HK-2 (cell line): ENCODE data around the gene NLRP6.
A peak's percentile ranks its signal among the peaks of the same experiment; 100 is the strongest.
"Not testable (repeated sequence)": the region's sequence is repeated elsewhere in the genome, so short reads cannot be mapped to it uniquely, and the experiment has no call there.

ENCODE experiments used
- DNase-seq: peaks from one replicate; pipeline ENCODE4 v3.0.0-alpha.2; 2018; ENCODE audit not compliant: unreplicated experiment

The NLRP6 gene

DNA sequence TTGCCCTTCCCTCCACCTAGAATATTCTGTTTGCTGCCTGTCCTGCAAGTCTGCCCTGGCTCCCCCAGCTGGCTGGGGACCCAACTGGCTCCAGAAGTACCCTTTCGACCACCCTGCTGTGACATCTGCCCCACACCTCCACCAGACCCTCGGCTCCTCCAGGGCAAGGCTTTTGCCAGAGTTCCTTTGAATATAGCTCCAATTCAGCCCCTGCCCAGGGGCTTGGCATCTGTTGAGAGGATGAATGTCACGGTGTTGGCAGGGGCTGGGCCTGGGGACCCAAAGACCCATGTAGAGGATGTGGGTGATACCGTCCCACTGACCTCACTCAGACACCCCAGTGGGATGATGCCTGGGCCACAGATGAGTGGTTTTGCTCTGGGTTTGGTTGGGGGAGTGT lies 4.0 kb downstream of the NLRP6 start:
- DNase-seq, result no peak

DNA sequence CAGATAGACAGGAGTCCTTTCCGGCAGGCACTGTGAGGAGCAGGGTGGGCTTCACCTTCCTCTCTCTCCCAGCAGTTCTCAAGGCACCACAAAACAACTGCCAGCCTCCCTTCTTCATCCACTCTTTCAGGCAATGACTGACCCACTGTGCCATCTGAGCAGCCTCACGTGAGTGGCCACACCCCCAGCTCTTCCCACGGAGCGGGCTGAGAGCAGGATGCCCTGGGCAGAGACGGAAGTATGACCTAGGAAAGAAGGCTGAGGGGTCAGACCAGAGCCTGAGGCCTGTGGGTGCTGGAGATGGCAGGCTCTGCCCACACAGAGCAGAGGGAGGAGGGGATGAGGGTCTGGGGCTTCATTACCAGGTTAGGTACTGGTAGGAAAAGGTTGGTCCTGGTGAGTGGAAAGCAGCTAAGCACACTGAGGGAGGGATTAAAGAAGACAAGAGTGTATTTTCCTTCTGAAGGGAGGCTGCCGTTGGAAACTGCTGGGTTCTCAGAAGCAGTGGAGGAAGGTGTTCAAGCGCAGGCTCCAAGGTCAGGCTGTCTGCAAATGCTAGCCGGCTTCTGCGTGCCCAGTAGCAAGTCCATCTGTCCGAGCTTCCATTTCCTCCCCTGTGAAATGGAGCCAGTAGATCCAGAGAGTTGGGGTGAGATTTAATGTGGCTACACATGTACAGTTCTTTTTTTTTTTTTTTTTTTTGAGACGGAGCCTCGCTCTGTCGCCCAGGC lies 4.6 kb downstream of the NLRP6 start:
- DNase-seq, result no peak

DNA sequence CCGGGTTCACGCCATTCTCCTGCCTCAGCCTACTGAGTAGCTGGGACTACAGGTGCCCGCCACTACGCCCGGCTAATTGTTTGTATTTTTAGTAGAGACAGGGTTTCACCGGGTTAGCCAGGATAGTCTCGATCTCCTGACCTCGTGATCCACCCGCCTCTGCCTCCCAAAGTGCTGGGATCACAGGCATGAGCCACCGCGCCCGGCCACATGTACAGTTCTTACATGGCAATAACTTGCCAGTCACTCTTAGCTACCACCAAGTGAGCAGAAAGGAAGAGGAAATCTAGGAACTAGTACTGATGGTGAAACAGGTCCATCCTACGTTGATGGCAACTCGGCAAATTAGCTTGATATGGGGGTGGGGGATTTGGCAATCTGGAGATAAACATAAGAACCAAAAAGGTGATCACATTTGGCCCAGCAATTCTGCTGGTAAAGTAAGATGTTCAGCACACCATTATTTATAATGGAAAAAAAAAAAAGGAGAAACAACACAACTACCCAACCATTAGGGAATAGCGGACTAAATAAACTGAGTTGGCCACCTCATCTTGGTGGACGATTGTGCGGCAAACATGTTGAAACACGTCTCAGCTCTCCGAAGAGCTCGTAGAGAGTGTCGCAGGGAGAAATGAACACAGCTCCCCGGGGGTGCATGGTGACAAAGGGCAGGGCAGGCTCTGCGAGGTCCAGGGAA lies 5.3 kb downstream of the NLRP6 start:
- no peak for DNase-seq

DNA sequence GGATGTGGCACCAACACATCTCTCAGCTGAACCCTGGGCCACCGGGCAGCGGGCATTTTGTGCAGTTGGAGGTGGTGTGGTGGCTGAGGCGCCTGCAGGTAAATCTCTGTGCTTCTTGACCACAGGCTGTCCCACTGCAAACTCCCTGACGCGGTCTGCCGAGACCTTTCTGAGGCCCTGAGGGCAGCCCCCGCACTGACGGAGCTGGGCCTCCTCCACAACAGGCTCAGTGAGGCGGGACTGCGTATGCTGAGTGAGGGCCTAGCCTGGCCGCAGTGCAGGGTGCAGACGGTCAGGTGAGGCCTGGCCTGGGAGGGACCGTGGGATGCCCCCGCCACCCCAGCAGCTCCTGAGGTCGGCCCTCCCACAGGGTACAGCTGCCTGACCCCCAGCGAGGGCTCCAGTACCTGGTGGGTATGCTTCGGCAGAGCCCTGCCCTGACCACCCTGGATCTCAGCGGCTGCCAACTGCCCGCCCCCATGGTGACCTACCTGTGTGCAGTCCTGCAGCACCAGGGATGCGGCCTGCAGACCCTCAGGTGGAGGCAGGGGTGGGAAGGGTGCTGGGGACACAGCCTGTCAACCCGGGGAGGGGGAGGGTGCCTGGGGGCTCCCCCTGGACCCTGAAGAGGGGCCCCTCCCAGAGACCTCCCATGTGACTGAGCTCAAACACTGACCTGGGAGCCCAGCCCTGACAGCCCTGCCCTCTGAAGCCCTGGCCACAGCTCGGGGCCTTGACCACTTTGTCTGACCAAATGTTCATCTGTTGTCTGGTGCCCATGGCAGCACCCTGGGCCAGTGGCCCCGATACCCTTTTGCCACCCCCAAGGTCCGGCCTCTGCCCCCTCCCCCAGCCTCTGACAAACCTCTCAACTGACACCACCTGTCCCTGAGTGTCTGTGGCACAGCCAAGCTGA lies 6.2 kb downstream of the NLRP6 start:
- no peak for DNase-seq

- no peak for DNase-seq
Observed at GRCh38 chr11:285021-285893, 7.0 kb downstream of the NLRP6 start.

DNA sequence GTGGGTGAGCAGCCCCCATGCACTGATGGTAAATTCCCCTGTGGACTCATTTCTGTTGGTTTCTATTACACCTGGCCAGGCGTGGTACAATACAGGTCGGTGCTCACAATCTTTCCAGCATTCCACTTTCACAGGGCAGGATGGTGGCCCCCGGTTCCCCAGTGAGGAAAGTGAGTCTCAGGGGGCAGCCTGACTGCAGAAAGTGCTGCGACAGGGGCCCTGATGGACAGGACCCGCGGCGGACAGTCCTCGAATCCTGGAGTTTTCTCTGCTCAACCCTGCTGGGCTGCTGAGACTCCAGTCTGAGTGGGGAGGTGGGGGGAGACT lies 7.7 kb downstream of the NLRP6 start:
- no peak for DNase-seq

DNA sequence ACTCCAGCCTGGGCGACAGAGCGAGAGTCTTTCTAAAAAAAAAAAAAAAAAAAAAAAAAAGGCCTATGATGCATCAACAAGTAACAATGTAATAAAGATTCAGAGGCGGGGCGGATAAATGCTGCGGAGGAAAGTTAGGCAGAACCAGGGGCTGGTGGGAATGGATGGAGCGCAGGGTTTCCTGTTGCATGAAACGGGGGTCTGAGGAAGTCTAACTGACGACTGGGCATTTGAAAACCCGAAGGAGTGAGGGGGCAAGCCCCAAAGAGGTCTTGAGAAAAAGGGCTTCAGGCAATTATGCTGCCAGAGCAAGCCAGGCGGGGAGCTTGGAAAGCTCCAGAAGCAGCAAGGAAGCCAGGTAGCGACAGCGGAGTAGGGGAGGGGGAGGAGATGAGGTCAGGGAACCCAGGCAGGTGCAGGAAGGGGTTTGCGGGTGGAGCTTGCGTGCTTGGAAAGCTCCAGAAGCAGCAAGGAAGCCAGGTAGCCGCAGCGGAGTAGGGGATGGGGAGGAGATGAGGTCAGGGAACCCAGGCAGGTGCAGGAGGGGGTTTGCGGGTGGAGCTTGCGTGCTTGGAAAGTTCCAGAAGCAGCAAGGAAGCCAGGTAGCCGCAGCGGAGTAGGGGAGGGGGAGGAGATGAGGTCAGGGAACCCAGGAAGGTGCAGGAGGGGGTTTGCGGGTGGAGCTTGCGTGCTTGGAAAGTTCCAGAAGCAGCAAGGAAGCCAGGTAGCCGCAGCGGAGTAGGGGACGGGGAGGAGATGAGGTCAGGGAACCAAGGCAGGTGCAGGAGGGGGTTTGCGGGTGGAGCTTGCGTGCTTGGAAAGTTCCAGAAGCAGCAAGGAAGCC lies 9.0 kb downstream of the NLRP6 start:
- not testable (repeated sequence) for DNase-seq

- no peak for DNase-seq
Observed at GRCh38 chr11:287821-288477, 9.7 kb downstream of the NLRP6 start.

DNA sequence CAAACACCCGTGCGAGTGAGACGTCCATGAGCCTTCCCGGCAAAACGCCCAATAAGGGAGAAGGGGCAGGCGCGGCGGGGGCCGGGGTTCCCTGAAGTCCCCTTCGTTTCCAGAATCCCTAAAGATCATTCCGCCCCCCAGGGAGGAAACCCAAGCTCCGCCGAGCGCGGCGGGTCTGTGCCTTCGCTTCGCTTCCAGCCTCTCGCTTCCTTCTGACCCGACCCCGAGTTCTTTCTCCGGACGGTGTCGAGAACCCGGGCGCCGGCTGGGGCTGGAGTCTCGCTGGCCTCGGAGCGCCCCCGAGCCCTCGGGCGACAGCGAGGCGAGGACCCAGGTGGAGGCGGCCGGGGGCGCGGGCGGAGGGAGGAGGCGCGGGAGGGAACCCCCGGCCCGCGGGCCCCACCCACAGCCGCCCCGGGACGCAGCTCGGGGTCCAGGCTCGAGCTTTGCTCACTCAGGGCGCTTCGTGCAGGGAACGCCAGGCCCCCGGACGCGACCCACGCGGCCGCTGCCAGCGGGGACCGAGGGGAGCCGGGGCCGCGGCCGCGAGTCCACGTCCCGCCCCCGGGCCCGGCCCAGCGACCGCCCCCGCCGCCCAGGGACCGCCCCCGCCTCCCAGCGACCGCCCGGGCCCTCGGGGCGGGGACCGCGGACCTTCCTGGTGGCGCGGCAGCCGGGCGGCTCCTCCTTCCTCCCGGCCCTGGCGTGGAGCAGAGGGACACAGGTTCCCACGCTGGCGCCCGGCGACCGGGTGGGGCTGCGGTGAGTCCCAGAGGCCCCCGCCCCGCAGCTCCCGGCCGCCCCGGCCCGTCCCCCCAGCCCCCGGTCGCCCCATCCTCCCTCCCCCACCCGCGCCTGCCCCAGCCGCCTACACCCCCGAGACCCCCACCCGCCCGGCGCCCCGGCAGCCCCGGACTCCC lies 10.5 kb downstream of the NLRP6 start, which contains the start of gene PGGHG:
Gene PGGHG, plus strand, starts transcription at position 649 of the 920 bp plus-strand sequence. CDS start 691 bp downstream, outside the sequence.
- peak; percentile 56 for DNase-seq

DNA sequence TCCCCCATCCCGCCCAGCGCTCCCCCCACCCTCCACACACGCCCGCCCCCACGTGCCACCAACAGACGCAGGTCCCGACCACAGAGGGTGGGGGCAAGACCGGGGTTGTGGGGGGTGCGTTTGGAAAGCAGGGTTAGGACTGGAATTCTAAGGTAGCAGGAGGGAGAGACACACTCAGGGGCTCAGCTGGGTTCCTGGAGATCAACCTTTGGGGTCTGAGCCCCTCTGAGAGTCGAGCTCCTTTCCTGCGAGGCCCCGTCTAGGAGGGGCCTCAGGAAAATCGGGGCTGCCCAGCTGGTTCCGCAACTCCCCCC lies 11.1 kb downstream of the NLRP6 start:
- no peak for DNase-seq

GRCh38 chr11:289712-290620 lies 11.8 kb downstream of the NLRP6 start:
- DNase-seq, result no peak

DNA sequence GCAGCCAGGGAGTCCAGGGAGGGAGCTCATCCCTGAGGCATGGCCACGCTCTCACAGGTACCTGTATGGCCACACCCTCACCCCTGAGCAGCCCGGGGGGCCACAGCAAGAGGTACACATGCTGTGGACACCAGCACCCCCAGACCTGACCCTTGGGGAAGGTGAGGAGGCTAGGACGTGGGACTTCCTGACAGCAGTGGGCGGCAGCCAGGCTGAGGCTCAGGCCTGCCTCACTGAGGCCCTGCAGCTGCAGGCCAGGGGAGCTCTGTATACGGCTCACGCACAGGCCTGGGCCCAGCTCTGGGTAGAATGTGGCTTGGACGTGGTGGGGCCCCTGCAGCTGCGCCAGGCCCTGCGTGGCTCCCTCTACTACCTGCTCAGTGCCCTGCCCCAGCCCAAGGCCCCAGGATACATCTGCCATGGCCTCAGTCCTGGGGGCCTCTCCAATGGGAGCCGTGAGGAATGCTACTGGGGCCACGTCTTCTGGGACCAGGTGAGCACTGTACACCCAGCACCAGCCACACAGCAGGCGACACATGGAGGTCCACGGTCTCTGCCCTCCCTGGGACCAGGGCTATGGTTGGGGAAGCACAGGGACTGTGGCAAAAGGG lies 12.5 kb downstream of the NLRP6 start:
- no peak for DNase-seq

GRCh38 chr11:291281-292210 lies 13.3 kb downstream of the NLRP6 start:
- DNase-seq, result no peak

GRCh38 chr11:292211-293121 lies 14.3 kb downstream of the NLRP6 start:
- DNase-seq, result no peak

GRCh38 chr11:293271-293851 lies 15.2 kb downstream of the NLRP6 start:
- no peak for DNase-seq
